Glomerular endothelial cell (primary cell): ENCODE results near the gene TAF11L2. TPM values are rescaled to one million over a fixed set of nuclear protein-coding genes. Genes with fewer than 3 reads are reported as not detected.
"Not testable (repeated sequence)": the region's sequence is repeated elsewhere in the genome, so short reads cannot be mapped to it uniquely, and the experiment has no call there.

Experiments
- DNase-seq: peaks from one replicate; pipeline ENCODE4 v3.0.0-alpha.2; 2011; ENCODE audit warnings: low read depth, low spot score; ENCODE audit errors: extremely low read depth
- total RNA-seq: library from RNA; depleted of rRNA; stranded (reverse); fragments of >200 nt; gene quantifications from 2 replicates; pipeline ENCODE4 v1.2.3, GENCODE V29; 2015

Gene TAF11L2
- not detected in 2 replicates for total RNA-seq

DNA sequence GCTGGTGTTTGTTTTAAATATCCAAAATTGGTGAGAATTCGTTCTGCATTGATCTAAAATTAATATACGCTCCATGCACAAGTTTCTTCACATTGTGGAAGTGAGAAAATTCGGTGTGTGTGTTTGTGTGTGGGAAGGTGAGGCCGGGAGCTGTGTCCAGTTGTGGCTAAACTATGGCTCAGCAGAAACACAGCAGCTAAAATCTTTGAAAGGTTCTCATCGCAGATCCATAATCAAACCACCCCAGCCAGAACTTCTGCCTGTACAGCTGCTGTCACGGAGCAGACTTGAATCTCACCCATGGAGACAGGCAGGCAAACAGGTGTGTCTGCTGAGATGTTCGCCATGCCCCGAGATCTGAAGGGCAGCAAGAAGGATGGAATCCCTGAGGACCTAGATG, at the start of gene TAF11L2:
Gene TAF11L2, plus strand, starts transcription at position 301 of the 400 bp plus-strand sequence.
- DNase-seq, result not testable (repeated sequence)

DNA sequence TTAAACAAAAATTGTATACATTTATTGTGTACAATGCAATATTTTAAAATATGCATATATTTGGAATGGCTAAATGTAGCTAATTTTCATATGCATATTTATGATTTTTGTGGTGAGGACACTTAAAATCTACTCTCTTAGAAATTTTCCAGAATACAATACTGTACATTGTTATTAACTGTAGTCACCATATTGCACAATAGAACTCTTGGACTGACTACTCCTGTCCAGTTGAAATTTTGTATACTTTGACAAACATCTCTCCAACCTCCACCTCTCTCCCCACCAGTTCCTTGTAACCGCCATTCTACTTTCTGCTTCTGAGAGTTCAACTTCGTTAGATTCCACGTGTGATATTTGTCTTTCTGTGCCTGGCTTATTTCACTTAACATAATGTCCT, 49.2 kb upstream of the TAF11L2 start:
- DNase-seq, result no peak

DNA sequence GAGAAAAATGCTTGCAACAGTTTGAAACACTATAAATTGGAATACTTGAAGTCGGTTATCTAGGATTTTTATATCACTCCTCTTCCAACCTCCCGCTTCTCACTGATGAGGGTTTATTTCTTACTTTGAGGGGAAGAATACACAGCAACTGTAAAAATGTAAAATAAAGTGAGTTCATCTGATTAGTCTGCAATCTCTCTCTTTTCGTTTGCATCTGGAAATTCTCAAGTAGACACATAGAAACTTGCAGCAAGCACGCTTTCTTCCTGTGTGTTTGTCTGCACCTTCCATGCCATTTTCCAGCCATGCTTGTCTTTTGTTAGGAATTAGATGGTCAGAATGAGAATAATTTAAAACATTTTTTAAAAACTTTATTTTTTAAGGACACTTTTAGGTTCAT, 45.1 kb upstream of the TAF11L2 start:
- DNase-seq, result no peak

DNA sequence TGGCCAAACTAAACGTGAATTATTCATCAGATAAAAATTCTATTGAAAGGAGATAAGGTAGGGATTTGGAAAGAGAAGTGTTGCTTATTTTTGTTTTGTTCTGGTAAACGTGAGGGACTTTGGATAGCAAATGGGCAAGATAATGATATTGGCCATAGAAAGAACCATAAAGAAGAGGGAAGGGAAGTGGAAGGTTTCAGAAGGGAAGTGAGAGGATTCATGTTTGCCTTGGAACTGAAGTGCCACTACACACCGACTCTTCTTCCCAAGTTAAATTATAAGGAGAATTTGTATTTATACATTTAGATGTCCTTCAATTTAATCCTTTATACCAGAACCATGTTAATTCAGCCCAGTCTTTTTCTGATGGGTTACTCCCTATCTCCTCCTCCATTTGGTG, 42.1 kb upstream of the TAF11L2 start:
- no peak for DNase-seq

DNA sequence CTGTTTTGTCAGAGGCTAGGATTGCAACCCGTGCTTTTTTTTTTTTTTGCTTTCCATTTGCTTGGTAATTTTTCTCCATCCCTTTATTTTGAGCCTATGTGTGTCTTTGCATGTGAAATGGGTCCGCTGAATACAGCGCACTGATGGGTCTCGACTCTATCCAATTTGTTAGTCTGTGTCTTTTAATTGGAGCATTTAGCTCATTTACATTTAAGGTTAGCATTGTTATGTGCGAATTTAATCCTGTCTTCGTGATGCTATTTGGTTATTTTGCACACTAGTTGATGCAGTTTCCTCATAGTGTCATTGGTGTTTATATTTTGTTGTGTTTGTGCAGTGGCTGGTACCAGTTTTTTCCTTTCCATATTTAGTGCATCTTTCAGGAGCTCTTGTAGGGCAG, 36.2 kb upstream of the TAF11L2 start:
- no peak for DNase-seq

DNA sequence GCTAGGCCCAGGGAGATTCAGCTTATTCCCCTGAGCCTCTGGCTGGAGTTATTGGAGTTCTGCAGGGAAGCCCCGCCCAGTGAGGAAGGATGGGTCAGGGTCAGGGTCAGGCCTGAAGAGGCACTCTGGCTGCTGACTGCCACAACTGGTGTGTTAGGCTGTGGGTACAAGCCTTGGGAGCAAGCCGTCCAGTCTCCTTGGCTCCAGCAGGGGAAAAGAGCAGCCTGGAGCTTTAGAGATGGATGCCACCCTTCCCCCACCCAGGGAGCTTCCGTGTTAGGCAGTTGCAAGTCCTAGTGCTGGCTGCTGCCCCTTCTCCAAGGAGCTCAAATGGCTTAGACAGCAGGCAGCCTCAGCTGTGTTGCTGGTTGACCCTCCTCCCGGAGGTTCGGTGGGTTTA, 34.4 kb upstream of the TAF11L2 start:
- no peak for DNase-seq

DNA sequence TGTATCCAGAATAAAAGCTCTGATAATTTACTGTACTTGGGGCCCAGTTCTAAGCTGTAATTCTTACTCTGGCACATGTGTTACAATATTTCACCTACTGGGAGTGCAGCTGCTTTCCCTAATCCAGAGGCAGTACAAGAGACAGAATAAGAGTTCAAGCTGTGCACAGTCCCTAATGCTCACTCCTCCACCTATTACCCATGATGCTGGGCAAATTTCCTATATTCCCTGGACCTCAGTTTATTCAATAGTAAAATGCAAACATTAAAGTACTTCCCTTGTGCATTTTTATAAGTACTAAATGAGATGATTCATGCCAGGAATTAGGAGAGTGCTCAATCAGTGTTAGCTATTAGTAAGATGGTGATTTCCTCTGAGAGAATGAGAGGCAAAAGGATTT, 28.0 kb upstream of the TAF11L2 start:
- DNase-seq, result no peak

DNA sequence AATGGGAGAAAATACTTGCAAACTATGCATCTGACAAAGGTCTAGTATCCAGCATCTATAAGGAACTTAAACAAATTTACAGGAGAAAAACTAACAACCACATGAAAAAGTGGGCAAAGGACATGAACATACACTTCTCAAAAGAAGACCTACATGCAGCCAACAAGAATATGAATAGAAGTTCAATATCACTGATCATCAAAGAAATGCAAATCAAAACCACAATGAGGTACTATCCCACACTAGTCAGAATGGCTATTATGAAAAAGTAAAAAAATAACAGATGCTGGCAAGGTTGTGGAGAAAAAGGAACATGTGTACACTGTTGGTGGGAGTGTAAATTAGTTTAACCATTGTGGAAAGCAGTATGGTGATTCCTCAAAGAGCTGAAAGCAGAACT, 23.0 kb upstream of the TAF11L2 start:
- DNase-seq, result not testable (repeated sequence)

DNA sequence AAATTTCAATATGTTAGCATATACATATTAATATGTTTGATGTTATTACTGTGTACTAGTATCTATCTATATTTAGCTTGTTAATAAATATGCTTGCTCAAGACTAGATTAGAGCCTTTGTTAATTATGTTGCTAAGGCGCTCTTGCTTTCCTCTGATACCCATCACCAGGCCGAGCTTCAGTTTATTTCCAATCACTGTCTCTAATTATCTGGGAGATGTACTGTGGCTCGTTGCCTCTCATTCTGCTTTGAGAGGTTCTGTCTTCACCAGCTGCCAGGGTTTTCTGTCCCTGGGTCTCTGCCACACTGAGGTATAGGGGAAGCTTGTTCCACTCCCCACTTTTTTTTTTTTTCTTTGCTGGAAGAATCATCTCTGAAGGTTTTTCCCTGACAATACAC, 21.0 kb upstream of the TAF11L2 start:
- no peak for DNase-seq

DNA sequence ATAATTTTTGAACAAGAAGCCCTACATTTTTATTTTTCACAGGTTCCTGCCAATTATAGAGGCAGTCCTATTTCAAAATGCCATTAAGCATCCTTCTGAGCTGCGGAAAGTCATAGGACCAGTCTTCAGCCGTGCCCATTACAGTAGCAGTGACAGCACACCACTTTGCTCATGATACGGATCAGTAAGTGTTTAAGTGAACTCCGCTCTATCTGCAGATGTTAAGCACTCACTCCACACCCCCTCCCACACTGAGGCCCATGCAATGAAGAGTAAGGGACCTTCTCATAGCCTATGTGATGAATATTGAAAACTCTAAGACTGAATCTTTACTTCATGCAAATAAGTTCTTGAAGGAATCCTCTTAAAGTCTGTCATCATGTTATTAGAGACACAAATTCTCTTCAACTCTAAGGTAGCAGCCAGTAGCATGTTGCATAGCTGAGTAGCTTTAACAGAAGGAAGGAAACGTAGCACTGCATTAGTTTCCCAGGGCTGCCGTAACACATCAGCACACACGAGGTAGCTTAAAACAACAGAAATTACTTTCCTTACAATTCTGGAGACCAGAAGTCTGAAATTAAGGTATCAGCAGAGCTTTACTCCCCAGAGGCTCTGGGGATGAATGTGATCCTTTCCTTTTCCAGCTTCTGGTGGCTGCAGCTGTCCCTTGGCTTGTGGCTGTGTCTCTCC, 20.3 kb upstream of the TAF11L2 start:
- no peak for DNase-seq

DNA sequence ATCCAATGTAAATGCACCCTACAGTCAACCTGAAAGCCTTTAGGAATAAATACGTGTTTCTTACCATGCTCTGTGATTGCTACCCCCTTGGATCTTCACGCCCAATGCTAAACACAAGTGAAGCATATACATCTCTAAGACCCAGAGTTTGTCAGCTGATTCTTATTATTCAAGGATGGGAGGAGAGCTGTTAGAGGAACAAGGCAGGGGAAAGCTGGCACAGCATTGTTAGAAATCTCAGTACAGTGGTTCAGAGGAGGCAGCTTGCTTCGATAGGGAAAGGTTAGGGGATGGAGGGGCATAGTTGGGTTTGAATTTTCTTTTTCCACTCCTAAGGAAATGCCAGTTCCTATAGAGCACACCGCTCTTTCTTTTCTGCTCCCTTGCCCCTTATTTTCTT, 16.7 kb upstream of the TAF11L2 start:
- DNase-seq, result no peak

DNA sequence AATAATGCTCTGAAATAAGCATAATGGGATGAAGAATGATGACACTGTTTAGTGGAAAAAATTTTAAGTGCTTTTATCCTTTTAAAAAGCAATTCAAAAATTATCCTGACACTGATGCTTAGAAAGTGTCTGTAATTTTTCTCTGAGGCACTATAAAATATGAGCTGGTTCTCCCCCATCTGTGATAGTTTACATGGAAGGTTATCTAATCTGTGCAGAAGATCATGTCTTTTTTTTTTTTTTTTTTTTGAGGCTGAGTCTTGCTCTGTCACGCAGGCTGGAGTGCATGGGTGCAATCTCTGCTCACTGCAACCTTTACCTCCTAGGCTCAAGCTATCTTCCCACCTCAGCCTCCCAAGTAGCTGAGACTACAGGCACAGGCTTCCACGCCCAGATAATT, 15.2 kb upstream of the TAF11L2 start:
- DNase-seq, result no peak

DNA sequence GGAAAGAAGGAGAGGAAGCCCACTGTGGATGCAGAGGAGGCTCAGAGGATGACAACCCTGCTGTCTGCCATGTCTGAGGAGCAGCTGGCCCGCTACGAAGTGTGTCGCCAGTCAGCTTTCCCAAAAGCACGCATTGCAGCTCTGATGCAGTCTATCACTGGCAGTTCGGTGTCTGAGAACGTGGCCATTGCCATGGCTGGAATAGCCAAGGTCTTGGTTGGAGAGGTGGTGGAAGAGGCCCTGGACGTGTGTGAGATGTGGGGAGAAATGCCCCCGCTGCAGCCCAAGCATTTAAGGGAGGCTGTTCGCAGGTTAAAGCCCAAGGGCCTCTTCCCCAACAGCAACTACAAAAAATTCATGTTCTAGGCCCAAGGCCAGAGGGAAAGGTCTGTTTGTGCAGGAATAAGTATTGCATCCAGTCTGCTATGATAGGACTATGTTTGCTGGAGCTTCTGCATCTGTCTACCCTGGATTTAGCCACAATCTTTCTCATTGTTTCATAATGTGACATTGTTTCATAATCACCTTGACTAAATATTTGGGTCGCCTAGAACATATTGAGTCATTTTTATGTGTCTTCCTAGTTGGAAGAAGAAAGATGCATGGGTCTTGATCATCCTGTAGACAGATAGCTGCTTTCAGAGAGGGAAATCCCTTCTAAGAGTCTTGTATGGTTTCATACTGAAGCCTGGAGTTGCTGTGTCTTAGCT, 11.4 kb upstream of the TAF11L2 start:
- DNase-seq, result not testable (repeated sequence)

DNA sequence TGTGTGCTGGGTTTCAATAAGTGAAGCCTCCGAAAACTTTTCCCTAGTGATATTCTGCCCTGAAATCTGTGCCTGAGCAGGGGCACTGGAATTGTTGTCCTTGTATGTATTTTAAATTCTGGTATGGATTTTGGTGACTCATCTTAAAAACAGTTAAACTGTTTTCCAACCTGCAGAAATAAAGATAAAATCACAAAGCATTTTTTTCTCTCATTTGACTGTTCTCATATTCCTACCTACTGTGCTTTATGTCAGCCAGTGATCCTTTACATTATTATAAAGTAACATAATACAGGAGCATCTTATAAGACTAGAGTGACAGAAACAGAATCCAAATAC, 10.9 kb upstream of the TAF11L2 start:
- DNase-seq, result no peak

DNA sequence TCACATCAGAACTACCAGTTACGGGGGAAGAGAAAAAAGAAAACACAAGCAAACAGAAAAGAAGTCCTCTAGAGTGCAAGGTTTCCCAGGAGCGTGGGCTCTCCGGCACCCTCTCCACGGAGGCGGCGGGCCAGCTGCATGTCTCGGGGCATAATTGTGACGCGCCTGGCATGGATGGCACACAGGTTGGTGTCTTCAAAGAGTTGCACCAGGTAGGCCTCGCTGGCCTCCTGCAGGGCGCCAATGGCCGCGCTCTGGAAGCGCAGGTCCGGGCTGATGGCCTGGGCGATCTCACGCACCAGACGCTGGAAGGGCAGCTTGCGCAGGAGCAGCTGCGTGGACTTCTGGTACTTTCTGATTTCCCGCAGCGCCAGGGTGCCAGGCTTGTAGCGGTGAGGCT, 6.8 kb upstream of the TAF11L2 start:
- not testable (repeated sequence) for DNase-seq

DNA sequence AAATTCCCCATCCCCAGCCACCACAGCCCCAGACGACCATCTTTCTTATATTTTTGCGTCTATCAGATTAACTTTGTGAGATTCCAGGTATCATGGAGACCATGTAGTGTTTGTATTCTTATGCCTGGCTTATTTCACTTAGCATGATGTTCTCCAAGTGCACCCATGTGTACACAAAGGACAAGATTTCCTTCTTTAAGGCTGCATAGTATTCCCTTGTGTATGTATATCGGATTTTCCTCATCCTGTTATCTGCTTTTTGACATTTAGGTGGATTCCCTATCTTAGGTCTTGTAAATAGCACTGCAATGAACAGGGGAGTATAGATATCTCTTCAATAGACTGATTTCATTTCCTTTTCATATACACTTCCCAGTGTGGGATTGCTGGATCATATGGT, 5.3 kb upstream of the TAF11L2 start:
- DNase-seq, result no peak

DNA sequence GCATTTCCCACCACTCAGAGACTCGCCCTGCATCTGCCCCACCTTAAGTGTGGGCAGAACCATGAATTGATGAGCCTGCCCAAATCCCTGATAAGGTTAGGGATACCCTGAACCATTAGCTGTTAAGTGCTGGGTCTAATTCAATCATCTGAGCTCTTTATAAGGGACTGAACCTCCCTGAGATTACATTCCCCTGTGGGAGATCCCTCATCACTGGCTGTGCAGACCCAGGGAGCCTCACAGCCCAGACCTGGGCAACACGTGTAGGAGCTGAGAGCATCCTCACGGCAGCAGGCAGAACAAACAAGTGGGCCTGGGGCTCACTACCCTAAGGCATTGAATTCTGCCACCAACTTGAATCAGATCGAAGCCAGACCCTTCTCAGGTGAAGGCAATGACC, 585 bp upstream of the TAF11L2 start:
- DNase-seq, result no peak

DNA sequence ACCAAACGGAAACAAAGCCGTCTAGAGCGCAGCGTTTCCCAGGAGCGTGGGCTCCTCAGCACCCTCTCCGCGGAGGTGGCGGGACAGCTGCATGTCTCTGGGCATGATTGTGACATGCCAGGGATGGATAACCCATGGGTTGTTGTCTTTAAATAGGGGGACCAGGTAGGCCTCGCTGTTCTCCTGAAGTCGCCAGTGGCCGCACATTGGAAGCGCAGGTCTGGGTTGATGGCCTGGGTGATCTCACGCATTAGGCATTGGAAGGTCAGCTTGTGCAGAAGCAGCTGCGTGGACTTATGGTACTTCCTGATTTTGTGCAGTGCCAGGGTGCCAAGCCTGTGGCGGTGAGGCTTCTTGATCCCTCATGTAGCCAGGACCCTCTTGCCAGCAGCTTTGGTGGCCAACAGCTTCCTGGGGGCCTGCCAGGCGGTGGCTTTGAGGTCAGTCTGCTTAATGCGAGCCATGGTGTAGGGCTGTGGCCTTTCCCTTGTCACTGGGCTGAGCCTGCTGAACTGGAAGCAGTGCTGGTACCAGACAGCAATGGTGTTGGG, 13.8 kb downstream of the TAF11L2 start:
- no peak for DNase-seq

DNA sequence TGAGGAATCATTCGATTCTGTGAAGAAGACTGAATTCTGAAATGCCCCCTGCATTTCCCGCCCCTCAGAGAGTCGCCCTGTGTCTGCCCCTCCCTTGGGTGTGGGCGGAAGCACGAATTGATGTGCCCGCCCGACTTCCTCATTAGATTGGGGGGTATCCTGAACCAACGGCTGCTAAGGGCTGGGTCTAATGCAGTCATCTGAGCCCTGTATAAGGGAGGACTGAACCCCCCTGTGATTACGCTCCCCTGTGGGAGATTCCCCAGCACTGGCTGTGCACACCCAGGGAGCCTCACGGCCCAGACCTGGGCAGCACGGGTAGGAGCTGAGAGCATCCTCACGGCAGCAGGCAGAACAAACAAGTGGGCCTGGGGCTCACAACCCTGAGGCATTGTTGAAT, 19.5 kb downstream of the TAF11L2 start:
- not testable (repeated sequence) for DNase-seq

DNA sequence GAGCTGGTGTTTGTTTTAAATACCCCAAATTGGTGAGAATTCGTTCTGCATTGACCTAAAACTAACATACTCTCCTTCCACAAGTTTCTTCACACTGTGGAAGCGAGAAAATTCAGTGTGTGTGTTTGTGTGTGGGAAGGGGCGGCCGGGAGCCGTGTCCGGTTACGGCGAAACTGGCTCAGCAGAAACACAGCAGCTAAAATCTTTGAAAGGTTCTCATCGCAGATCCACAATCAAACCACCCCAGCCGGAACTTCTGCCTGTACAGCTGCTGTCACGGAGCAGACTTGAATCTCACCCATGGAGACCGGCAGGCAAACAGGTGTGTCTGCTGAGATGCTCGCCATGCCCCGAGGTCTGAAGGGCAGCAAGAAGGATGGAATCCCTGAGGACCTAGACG, 20.0 kb downstream of the TAF11L2 start, which contains the start of gene TAF11L3:
Gene TAF11L3, plus strand, starts transcription at position 301 of the 400 bp plus-strand sequence.
- not testable (repeated sequence) for DNase-seq

DNA sequence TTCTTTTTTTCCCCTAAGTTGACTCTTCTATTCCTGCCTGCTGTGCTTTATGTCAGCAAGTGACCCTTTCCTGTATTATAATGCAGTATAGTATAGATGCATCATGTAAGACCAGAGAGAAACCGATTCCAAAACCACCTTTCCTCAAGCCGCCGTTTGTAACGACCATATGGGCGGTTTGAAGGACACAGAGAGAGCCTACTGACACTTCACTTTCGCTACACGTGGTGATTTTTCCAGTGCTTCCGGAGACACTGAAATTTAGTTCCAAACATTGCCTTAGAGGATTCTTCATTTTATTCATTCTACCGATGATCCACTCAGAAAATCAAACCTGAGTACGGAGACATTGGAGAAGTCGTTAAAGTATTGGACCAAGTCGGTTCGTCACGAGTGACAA, 21.5 kb downstream of the TAF11L2 start:
- not testable (repeated sequence) for DNase-seq

DNA sequence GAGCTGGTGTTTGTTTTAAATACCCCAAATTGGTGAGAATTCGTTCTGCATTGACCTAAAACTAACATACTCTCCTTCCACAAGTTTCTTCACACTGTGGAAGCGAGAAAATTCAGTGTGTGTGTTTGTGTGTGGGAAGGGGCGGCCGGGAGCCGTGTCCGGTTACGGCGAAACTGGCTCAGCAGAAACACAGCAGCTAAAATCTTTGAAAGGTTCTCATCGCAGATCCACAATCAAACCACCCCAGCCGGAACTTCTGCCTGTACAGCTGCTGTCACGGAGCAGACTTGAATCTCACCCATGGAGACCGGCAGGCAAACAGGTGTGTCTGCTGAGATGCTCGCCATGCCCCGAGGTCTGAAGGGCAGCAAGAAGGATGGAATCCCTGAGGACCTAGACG, 23.5 kb downstream of the TAF11L2 start, which contains the start of gene TAF11L4:
Gene TAF11L4, plus strand, starts transcription at position 301 of the 400 bp plus-strand sequence.
- not testable (repeated sequence) for DNase-seq
